GM21619 (cell line): ENCODE measurements around the gene GLG1.
A peak's percentile ranks its signal among the peaks of the same experiment; 100 is the strongest.
"Not testable (repeated sequence)": the region's sequence is repeated elsewhere in the genome, so short reads cannot be mapped to it uniquely, and the experiment has no call there.

ENCODE experiments used
- ATAC-seq: cut with Tn5 transposase; IDR thresholded peaks from one replicate; pipeline ENCODE4 v1.9.1; 2021; ENCODE audit not compliant: unreplicated experiment

Gene GLG1

DNA sequence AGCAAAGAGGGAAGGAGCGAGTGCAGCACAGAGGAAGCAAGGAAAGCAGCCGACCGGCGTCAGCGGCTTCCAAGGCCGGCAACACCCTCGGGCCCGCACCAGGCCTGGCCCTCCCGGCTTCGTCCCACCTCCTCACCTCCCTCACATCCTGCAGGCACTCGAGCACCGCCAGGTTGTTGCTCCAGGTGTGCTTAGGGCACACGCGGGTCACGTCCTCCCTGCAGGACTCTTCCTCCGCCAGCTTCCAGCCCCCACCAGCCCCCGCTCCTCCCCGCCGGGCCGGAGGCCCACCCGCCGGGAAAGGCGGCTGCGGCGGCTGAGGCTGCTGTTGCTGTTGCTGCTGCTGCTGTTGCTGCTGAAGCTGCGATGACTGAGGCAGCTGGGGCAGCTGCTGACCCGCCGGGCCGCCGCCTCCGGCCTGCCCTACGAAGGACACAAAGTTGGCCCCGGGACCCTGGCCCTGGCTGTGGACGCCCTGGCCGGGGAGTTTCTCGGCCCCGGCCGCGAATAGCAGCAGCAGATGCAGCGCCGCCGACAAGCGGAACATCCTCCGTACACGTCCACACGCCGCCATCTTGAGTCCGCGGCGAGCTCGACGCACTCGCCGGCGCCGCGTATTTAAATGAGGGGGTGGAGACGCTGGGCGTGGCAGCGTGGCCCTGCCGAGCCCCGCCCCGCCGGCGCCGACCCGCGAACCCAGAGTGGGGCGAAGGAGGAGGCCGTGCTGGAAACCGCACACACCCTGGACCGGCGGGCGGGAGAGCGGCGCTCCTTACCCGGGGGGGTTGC, at the start of gene GLG1:
GLG1 (minus strand) TSS at position 594 of the 789 bp plus-strand sequence; CDS start at position 574, 20 bp downstream.
- peak; percentile 94 for ATAC-seq

- no peak for ATAC-seq
These were observed 47.7 kb upstream of the GLG1 start for GRCh38 chr16:74654536-74655050.

GRCh38 chr16:74652883-74653282, 46.0 kb upstream of the GLG1 start:
- ATAC-seq: not testable (repeated sequence)

DNA sequence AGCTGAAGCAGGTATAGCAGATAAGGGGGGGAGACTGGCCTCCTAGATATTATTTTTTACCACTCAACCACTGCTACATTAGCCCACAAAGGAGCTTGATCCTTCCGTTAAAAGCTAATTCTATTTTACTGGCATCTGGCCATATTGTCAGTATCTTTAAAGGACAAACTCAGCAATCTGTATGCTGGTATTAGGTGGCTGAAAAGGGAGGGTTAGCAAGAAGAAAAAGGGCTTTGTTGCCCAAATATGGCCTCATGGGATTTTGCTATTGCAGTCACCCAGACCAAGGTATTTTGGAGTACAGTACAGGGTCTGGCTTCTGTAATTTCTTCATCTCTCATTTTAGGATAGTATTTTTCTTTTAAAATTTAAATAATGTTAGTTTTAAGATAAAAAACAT, 45.3 kb upstream of the GLG1 start:
- no peak for ATAC-seq

DNA sequence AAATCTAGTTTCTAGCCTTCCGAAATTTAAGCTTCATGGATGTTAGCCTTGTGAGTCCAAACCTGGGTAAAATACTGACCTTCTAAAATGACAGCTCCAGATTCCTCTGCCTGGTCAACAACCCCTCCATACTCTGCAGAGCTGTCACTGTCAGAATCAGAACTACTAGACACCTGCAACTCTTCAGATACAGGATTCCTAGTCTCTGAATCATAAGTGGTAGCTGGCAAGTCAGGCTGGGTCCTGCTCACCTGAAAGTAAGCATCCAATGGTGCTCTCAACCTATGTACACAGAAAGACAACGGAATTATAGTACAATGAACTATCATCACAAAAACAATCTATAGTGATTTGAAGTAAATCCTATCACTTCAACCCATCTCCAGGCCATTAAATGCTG, 44.9 kb upstream of the GLG1 start:
- no peak for ATAC-seq

DNA sequence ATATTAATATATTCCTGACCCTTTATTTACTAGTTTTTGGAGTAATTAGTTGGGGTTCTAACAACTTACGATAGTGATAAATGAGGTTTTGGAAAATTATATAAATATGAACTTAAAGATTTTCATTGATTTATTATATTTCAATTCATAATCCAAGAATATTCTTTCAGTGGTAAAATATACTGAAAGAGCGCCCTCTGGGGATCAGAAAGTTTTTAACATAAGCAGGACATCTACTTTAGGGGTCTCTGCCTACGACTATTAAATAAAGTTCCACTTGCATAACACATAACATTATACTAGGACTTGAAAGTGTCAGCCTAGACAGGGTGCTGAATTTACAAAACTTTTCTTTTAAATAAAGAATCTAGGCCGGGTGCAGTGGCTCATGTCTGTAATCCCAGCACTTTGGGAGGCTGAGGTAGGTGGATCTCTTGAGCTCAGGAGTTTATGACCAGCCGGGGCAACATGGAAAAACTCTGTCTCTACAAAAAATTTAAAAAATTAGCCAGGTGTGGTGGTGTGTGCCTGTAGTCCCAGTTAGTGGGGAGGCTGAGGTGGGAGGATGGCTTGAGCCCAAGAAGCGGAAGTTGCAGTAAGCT, 44.2 kb upstream of the GLG1 start:
- ATAC-seq: no peak

- no peak for ATAC-seq
These were observed 43.1 kb upstream of the GLG1 start for GRCh38 chr16:74649839-74650504.

GRCh38 chr16:74641969-74642368, 35.1 kb upstream of the GLG1 start:
- no peak for ATAC-seq

DNA sequence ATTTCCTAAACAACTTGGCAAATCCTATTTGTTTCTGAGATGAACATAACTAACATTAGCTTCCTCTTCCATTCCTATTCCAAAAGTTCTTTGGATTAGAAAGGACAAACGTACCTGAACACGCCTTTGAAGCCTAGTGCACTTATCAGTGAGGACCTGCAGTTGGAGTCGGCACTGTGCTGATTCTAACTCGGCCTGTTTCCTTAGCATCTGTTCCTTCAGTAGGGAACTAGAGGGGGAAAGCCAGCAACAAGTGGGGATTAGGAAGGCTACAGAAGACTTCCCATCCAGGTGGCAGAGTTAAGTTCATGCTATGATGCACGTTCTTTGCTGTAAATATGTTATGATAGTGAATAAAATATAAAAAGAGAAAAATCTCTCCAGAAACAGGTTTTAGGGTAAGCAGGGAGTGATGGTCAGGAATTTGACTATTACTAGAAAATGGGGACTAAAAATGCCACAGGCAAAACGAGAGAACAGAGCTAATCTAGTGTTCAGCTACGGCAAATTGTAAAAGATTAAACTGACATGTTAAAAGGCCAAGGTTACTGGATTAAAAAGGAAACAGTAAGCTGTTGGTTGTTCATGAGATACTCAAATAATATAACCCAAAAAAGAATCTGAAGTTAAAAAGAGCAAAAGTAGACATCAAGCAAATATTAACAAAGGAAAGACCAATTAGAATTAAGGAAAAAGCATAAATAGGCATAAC, 31.0 kb upstream of the GLG1 start:
- no peak for ATAC-seq

DNA sequence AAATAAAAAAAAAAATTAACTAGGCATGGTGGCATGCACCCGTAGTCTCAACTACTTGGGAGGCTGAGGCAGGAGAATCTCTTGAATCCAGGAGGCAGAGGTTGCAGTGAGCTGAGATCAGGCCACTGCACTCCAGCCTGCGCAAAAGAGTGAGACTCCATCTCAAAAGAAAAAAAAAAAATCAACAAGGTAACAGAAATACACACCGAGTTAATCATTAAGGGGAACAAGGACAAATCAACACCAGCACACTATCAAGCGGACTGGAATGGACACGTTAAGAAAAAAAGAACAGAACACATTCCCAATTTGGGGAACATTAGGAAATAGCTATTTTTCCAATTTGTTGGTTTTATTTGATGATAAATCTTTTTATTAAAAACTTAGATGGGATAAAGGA, 28.4 kb upstream of the GLG1 start:
- ATAC-seq: no peak

DNA sequence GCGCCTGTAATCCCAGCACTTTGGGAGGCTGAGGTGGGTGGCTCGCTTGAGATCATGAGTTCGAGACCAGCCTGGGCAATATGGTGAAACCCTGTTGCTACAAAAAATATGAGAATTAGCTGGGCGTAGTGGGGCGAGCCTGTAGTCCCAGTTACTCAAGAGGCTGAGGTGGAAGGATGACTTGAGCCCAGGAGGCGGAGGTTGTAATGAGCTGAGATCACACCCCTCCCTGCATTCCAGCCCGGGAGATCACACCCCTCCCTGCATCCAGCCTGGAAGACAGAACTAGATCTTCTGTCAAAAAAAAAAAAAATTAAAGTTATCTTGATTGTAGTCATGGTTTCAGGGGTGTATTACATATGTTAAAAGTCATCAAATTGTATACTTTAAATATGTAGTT, 26.8 kb upstream of the GLG1 start:
- no peak for ATAC-seq

DNA sequence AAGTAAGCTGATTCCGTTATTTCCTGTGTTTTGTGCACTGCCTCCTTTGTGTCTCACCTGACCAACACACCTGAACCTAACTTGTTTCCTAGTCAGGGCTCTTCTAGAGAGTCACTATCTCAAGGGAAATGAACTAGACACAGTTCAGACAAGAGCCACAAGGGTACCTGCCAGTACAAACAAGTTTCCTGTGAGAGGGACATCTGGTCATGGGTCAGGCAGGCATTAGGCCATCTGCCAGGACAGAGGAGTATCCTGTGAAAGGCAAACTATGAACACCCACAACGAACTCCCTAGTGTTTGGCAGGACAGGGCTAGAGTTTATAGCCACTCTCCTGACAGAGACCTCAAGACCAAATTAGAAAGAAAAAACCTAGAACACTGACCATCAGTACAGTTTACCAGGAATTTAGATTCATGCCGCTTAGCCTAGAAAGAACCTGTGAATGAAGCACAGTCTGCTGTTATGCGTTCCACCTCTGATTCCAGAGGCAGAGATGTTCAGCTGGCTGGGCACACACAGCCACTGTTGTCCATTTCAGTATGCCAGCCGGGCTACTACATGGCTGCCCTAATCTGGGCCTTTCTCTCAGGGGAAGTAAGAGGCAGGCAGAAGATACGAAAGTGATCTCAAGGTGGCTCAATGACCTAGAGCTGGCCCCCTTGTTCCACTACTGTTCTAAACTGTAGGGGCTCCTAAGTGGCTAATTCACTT, 20.7 kb upstream of the GLG1 start:
- ATAC-seq: no peak

DNA sequence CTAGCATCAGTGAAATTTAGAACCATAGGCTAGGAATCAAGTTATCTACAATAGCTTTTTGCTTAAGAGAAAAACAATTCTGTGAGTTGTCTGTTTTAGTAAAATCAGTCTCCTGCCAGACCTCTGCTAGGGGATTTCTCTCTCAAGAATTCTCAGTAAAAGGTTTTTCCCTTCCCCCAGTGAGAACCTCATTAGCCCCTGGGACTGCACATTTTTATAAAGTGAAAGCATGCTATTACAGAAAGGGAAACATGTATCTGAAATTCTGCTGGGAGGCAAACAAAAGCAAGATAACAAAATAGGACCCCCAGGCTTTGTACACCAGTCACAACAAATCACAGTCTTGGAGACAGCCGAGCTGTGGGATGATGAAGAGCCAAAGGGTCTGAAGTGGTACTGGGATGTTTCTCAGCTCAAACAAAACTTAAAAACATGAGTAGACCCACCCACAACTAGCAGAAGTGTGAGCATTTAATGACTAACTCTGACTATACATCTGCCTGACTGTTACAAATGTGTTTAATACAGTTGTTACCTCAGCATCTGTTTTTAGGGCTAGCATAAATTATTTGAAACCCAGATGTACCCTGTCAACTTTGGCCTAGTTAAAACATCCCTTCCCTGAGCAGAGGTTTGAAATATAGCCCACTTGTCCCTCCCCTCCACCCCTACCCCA, 20.0 kb upstream of the GLG1 start:
- peak; percentile 57 for ATAC-seq

DNA sequence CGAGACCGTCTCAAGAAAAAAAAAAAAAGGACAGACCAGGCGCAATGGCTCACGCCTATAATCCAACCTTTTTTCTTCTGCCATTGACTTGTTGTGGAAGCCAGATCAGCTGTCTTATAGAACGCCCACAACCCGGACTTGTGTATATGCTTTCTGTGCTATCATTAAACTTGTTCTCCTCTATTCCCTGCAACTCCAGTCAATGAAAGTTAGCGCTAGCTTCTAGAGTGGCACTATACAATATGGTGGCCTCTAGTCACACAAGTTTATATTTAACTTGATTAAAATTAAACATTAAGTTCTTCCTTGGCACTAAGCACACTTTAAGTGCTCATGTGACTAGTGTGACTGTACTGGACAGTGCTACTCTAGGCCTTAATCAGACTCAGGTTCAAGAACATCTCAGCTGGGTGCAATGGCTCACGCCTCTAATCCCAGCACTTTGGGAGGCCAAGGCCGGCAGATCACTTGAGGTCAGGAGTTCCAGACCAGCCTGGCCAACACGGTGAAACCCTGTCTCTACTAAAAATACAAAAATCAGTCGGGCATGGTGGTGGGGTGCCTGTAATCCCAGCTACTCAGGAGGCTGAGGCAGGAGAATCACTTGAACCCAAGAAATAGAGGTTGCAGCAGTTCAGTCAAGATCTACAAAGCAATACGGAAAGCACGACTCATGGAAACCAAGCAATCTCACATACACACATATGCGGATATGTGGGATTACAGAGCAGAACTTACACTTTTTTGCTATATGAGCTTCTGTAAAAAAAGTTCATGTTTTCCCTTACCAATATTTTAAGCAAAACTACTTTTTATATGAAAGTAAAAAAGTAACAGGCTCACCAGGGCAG, 18.8 kb upstream of the GLG1 start:
- ATAC-seq: no peak

DNA sequence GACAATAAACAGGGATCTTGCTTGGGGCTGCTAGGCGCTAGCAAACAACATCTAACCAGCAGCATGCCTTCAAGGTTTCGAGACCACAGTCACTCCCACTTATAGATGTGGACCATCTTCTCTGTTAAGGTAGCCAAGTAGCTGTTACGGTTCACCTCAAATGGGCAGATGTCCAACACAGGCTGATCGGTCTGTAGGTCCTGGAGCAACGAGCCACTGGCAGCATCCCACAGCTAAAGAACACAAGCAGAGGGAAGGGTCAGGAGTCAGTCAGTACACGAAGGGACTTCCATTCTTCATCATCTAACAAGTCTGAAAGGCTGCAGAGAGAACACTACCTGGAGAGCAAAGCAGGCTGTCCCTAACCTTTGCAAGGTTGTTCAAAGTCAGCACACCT, 16.9 kb upstream of the GLG1 start:
- ATAC-seq: no peak

- ATAC-seq: no peak
These were observed 16.4 kb upstream of the GLG1 start for GRCh38 chr16:74623214-74623838.

DNA sequence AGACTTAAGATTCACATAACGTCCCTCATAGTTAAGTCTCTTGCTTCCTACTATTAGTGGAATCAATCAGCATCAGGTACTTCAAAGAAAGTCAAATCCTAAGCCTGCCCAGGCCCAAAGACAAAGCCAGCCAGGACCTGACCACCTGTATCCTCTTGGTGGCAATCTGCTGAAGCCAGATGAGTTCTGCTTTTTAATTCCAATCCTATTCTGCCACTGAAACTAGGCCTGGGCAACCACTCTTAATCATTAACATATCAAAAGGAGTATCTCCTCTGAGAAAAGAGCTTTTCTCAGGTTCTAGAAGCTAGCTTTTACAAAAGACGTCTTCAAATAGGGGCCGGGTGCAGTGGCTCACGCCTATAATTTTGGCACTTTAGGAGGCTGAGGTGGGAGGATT, 15.1 kb upstream of the GLG1 start:
- ATAC-seq: no peak

GRCh38 chr16:74617206-74617788, 10.4 kb upstream of the GLG1 start:
- ATAC-seq: no peak
